Astrocyte of the cerebellum (primary cell): Measurements from ENCODE around the gene AGR2.

ENCODE experiments used
- DNase-seq: peaks from one replicate; pipeline ENCODE4 v3.0.0-alpha.2; 2011; ENCODE audit warnings: low read depth
- H3K4me3 ChIP-seq: 2 replicates; pipeline ENCODE4 v1.5.1; 2011; ENCODE audit warnings: mild to moderate bottlenecking, low read depth, low read length, moderate library complexity
- CTCF ChIP-seq: IDR thresholded peaks from 2 replicates; pipeline ENCODE4 v1.5.1; 2012; ENCODE audit warnings: low read length, low read depth, moderate library complexity, mild to moderate bottlenecking; ENCODE audit errors: missing control alignments
- in situ Hi-C: cut with HindIII; loops from 2 replicates; pipeline ENCODE4 v1.10.0; 2017; ENCODE audit warnings: low sequenced_read_pairs

Gene AGR2

GRCh38 chr7:16785321-16785720, 19.5 kb downstream of the AGR2 start:
- no peak for TF ChIP-seq CTCF
- H3K4me3 ChIP-seq = no peak overlapping the region
- in situ Hi-C loops = no loop called here
- DNase-seq = no peak

GRCh38 chr7:16780596-16780995, 24.2 kb downstream of the AGR2 start:
- TF ChIP-seq CTCF = no peak
- no peak for DNase-seq
- H3K4me3 ChIP-seq = no peak overlapping the region
- in situ Hi-C loops = no loop called here

GRCh38 chr7:16779051-16779450, 25.7 kb downstream of the AGR2 start:
- in situ Hi-C loops = no loop called here
- no peak for TF ChIP-seq CTCF
- DNase-seq = no peak
- no peak overlapping the region for H3K4me3 ChIP-seq

- in situ Hi-C loops = no loop called here
- no peak overlapping the region for H3K4me3 ChIP-seq
- TF ChIP-seq CTCF = no peak
- DNase-seq = no peak
Measured at GRCh38 chr7:16778476-16778875, 26.3 kb downstream of the AGR2 start.

- in situ Hi-C loops = no loop called here
- no peak for DNase-seq
- no peak overlapping the region for H3K4me3 ChIP-seq
- no peak for TF ChIP-seq CTCF
Measured at GRCh38 chr7:16776053-16776452, 28.7 kb downstream of the AGR2 start.

- TF ChIP-seq CTCF = no peak
- in situ Hi-C loops = no loop called here
- H3K4me3 ChIP-seq = no peak overlapping the region
- DNase-seq = no peak
Measured at GRCh38 chr7:16774986-16775385, 29.8 kb downstream of the AGR2 start.

GRCh38 chr7:16774294-16774693, 30.5 kb downstream of the AGR2 start:
- DNase-seq = no peak
- no peak for TF ChIP-seq CTCF
- in situ Hi-C loops = no loop called here
- H3K4me3 ChIP-seq = no peak overlapping the region
